Omental fat pad (tissue), 4 donors: ENCODE data around the gene ATRX. TPM values are rescaled to one million over a fixed set of nuclear protein-coding genes. Genes with fewer than 3 reads are reported as not detected.
"Not testable (repeated sequence)": the region's sequence is repeated elsewhere in the genome, so short reads cannot be mapped to it uniquely, and the experiment has no call there.

Source experiments
- ATAC-seq: fragments of 150-250 bp; one replicate; pipeline ENCODE4 v1.9.1; 2016; ENCODE audit warnings: mild to moderate bottlenecking, moderate library complexity; ENCODE audit not compliant: low FRiP score
- DNase-seq: peaks from one replicate; pipeline ENCODE4 v3.0.0-alpha.2; 2019; ENCODE audit warnings: low spot score
- total RNA-seq, 4 donors: library from RNA; depleted of rRNA; stranded (reverse); fragments of >200 nt; gene quantifications; one replicate each; pipeline ENCODE4 v1.1.0, GENCODE V29; 2016
- TF ChIP-seq, protein P1 (sequence below), 3 donors: fragments of 450-650 bp; IDR thresholded peaks; one replicate each; pipeline ENCODE4 v1.5.1; 2016 to 2017; ENCODE audit warnings: antibody characterized with exemption in 3 of 3, mild to moderate bottlenecking in 3 of 3, moderate library complexity in 2 of 3

ATRX gene
- total RNA-seq, 4 donors from 2014 or later: 62.6 to 93.6 (median 70.7) TPM

GRCh38 chrX:77519765-77520164 is 266.3 kb downstream of the ATRX start:
- ATAC-seq: no peak
- no peak for DNase-seq
- TF ChIP-seq, protein P1, sequence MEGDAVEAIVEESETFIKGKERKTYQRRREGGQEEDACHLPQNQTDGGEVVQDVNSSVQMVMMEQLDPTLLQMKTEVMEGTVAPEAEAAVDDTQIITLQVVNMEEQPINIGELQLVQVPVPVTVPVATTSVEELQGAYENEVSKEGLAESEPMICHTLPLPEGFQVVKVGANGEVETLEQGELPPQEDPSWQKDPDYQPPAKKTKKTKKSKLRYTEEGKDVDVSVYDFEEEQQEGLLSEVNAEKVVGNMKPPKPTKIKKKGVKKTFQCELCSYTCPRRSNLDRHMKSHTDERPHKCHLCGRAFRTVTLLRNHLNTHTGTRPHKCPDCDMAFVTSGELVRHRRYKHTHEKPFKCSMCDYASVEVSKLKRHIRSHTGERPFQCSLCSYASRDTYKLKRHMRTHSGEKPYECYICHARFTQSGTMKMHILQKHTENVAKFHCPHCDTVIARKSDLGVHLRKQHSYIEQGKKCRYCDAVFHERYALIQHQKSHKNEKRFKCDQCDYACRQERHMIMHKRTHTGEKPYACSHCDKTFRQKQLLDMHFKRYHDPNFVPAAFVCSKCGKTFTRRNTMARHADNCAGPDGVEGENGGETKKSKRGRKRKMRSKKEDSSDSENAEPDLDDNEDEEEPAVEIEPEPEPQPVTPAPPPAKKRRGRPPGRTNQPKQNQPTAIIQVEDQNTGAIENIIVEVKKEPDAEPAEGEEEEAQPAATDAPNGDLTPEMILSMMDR (IDR thresholded peaks at IDR 0.05): no peak

DNA sequence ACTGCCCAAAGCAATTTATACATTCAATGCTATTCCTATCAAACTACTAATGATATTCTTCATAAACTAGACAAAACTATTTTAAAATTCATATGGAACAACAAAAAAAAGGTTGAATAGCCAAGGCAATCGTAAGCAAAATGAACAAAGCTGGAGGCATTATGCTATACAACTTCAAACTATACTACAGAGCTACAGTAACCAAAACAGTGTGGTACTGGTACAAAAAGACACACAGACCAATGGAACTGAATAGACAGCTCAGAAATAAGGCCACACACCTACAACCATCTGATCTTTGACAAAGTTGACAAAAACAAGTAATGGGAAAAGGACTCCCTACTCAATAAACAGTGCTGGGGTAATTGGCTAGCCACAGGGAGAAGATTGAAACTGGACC is 271.8 kb downstream of the ATRX start:
- no peak for DNase-seq
- TF ChIP-seq, protein P1 (IDR thresholded peaks at IDR 0.05): no peak
- ATAC-seq: no peak

DNA sequence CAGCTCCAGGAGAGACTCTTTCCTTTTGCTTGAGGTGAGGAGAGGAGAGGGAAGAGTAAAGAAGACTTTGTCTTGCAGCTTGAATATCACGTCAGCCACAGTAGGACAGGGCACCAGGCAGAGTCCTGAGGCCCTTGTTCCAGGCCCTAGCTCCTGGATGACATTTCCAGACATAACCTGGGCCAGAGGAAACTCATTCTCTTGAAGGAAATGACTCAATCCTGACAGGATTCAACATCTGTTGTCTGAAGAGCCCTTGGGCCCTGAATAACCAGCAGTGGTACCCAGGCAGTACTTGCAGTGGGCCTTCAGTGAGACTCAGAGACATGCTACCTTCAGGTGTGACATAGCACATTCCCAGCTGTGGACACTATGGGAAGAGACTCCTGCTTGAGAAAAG is 276.0 kb downstream of the ATRX start:
- TF ChIP-seq, protein P1 (IDR thresholded peaks at IDR 0.05): no peak
- DNase-seq (no peak), ATAC-seq (no peak)

GRCh38 chrX:77505227-77505626 is 280.8 kb downstream of the ATRX start:
- DNase-seq (no peak), ATAC-seq (no peak)
- TF ChIP-seq, protein P1 (IDR thresholded peaks at IDR 0.05): no peak

- TF ChIP-seq, protein P1 (IDR thresholded peaks at IDR 0.05): no peak
- no peak for DNase-seq
- no peak for ATAC-seq
Measured at GRCh38 chrX:77502951-77503525, 283.0 kb downstream of the ATRX start.

DNA sequence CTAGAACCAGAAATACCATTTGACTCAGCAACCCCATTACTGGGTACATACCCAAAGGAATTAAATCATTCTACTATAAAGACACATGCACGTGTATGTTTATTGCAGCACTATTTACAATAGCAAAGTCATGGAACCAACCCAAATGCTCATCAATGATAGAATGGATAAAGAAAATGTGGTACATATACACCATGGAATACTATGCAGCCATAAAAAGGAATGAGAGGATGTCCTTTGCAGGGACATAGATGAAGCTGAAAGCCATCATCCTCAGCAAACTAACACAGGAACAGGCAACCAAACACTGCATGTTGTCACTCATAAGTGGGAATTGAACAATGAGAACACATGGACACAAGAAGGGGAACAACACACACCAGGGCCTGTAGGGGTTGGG is 285.9 kb downstream of the ATRX start:
- not testable (repeated sequence) for ATAC-seq, DNase-seq

GRCh38 chrX:77493677-77494553 is 292.1 kb downstream of the ATRX start:
- TF ChIP-seq, protein P1 (IDR thresholded peaks at IDR 0.05): no peak
- DNase-seq (no peak), ATAC-seq (no peak)
